IPS DF 6.9 (cell line): ENCODE measurements around the gene CEP95.
"Not testable (repeated sequence)": the region's sequence is repeated elsewhere in the genome, so short reads cannot be mapped to it uniquely, and the experiment has no call there.

Experiments used
- DNase-seq: peaks from one replicate; pipeline ENCODE4 v3.0.0-alpha.2; 2013; ENCODE audit warnings: low read depth, low spot score
- H3K27ac ChIP-seq: one replicate; pipeline ENCODE4 v1.5.1; 2013; ENCODE audit warnings: low read length, control low read depth
- H3K27me3 ChIP-seq: 2 replicates; pipeline ENCODE4 v1.6.1; 2013; ENCODE audit warnings: mild to moderate bottlenecking, low read length; ENCODE audit not compliant: control insufficient read depth, insufficient read depth
- H3K36me3 ChIP-seq: 2 replicates; pipeline ENCODE4 v1.6.1; 2013; ENCODE audit warnings: low read length; ENCODE audit not compliant: control insufficient read depth, insufficient read depth
- H3K4me1 ChIP-seq: 2 replicates; pipeline ENCODE4 v1.6.1; 2013; ENCODE audit warnings: low read length; ENCODE audit not compliant: control insufficient read depth, insufficient read depth
- H3K4me3 ChIP-seq: 2 replicates; pipeline ENCODE4 v1.5.1; 2013; ENCODE audit warnings: mild to moderate bottlenecking, low read length
- H3K9me3 ChIP-seq: 2 replicates; pipeline ENCODE4 v1.6.1; 2013; ENCODE audit warnings: low read length, inconsistent platforms; ENCODE audit not compliant: control insufficient read depth, insufficient read depth
- WGBS: extraction: QIAGEN DNeasy Blood & Tissue Kit; methylation state at CpG from one replicate; pipeline ENCODE4 v1.1.7; 2013; ENCODE audit warnings: mixed read lengths, missing lambda C conversion rate; ENCODE audit not compliant: insufficient read length, insufficient coverage; 5-methylcytosine and 5-hydroxymethylcytosine counted together

CEP95 gene

DNA sequence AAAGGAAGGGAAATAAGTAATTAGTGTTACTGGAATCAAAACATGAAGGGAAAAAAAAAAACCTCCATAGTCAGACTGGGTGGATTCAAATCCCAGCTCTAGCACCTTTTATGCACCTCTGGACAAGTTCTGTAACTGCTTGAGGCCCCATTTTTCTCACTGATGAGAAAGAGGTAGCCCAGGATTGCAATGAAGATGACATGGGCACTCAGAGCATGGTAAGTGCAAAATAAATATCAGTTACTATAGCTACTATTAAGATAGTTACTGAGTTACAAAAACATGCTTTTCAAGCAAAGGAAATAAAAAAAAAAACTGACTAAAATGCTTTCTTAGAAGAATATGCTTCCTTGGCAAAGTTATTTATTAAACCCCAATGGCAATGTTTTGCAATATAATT, 58.8 kb downstream of the CEP95 start:
- no peaks in the 10 kb centered on the region for H3K9me3 ChIP-seq
- no peak for DNase-seq
- no peaks in the 10 kb centered on the region for H3K27me3 ChIP-seq
- no peak overlapping the region for H3K27ac ChIP-seq
- H3K36me3 ChIP-seq = no peaks in the 10 kb centered on the region
- H3K4me3 ChIP-seq = no peak overlapping the region
- no peaks in the 10 kb centered on the region for H3K4me1 ChIP-seq

DNA sequence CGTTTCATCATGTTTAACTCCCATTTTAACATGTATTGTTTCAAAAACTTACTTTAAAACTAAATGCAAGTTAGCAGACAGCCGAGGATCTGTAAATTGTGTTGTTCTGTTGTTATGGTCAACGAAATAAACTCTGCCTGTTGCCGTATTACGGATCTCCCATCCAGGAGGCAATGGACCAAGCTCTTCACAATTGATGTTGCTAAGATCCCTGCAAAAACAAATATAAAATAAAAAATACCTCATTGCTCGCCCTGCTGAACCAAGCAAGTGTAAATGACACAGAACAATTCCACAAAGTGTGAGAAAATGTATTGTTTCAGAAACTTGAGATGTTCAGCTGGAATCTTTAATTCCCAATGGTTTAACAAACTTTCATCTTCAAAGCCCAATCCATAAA, 65.0 kb downstream of the CEP95 start:
- WGBS = no CpG with 5 or more reads among the region's 6 CpGs
- Histone ChIP-seq H3K36me3 (no peaks in the 10 kb centered on the region), H3K27ac (no peak overlapping the region)

DNA sequence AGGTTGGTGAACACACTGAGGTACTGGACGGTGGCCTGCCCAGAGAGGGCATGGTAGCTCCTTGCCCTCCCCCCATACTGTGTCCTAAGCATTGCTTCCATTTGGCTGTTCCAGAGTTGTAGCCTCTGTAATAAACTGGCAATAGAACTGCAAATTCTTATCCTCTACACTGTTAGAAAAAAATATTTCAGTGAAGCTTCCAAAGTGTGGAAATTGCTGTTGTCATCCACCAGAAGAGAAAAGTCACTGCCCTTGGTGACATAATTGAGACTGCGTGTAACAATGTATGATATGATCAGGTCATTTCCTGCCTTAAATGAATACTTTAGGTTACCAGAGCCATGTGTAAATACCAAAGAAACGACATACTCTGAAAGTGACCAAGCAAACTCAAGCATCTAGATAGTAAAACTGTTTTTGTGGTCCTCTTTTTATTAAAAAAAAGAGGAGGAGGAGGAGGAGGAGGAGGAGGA, 65.9 kb downstream of the CEP95 start:
- DNase-seq = no peak
- H3K9me3 ChIP-seq = no peaks in the 10 kb centered on the region
- no peak overlapping the region for H3K4me3 ChIP-seq
- no CpG with 5 or more reads among the region's 3 CpGs for WGBS
- H3K36me3 ChIP-seq = no peaks in the 10 kb centered on the region; the same call in 1 of the 2 replicates
- H3K27me3 ChIP-seq = no peaks in the 10 kb centered on the region
- no peak overlapping the region for H3K27ac ChIP-seq
- H3K4me1 ChIP-seq = no peaks in the 10 kb centered on the region

More for the DNA sequence above, 65.0 kb downstream of the CEP95 start:
- DNase-seq = no peak
- no peak overlapping the region for H3K4me3 ChIP-seq
- H3K4me1 ChIP-seq = no peaks in the 10 kb centered on the region
- no peaks in the 10 kb centered on the region for H3K27me3 ChIP-seq
- H3K9me3 ChIP-seq = no peaks in the 10 kb centered on the region

DNA sequence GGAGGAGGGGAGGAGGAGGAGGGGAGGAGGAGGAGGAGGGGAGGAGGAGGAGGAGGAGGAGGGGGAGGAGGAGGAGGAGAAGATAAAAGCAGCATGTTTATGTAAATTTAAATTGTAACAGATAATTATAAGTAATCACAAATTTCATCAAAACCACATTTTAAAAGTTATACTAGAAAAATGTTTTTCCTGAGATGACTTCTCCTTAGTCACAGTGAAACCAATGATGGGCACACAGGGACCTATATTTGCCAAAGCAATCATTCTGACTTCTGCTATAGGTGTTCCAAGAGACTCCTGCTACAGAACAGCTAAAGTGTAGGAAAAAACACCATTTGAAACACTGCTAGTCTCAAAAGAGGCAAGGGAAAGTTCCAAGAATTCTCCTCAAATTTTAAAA, 66.4 kb downstream of the CEP95 start:
- H3K36me3 ChIP-seq = no peaks in the 10 kb centered on the region; the same call in 1 of the 2 replicates

DNA sequence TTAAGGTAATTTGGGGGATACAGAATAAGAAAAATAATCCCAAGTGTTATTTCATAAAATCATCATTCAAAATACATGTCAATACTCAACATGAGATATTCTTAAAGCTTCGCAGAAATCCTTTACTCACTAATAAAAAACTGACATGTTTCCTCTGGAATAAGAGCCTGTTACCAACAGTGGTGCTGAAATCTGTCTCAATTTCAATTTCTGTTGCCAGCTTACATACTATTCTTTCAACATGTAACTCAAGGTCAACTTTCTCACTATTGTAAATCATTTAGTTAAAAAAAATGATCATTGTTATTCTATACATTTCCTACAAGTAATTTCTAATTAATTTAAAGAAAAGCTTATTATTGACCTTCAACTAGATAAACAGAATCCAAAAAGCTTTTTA, 67.9 kb downstream of the CEP95 start:
- no peak for DNase-seq
- no CpG with 5 or more reads among the region's 1 CpG for WGBS
- Histone ChIP-seq H3K27me3 (no peaks in the 10 kb centered on the region), H3K27ac (no peak overlapping the region), H3K4me3 (no peak overlapping the region), H3K4me1 (no peaks in the 10 kb centered on the region), H3K9me3 (no peaks in the 10 kb centered on the region), H3K36me3 (no peaks in the 10 kb centered on the region; the same call in 1 of the 2 replicates)

More for the DNA sequence above, 66.4 kb downstream of the CEP95 start:
- no peaks in the 10 kb centered on the region for H3K9me3 ChIP-seq
- no peaks in the 10 kb centered on the region for H3K4me1 ChIP-seq
- DNase-seq = no peak
- H3K27me3 ChIP-seq = no peaks in the 10 kb centered on the region
- H3K27ac ChIP-seq = no peak overlapping the region
- no peak overlapping the region for H3K4me3 ChIP-seq

- no peaks in the 10 kb centered on the region for H3K4me1 ChIP-seq
- no CpG with 5 or more reads among the region's 3 CpGs for WGBS
- H3K36me3 ChIP-seq = no peaks in the 10 kb centered on the region; the same call in 1 of the 2 replicates
- H3K27me3 ChIP-seq = no peaks in the 10 kb centered on the region
- DNase-seq = no peak
- H3K9me3 ChIP-seq = no peaks in the 10 kb centered on the region
- H3K4me3 ChIP-seq = no peak overlapping the region
- no peak overlapping the region for H3K27ac ChIP-seq
Observed at GRCh38 chr17:64575431-64575830, 68.7 kb downstream of the CEP95 start.

GRCh38 chr17:64577025-64577424, 70.2 kb downstream of the CEP95 start:
- not testable (repeated sequence) for H3K36me3 ChIP-seq, H3K27ac ChIP-seq
- no CpG with 5 or more reads among the region's 4 CpGs for WGBS

GRCh38 chr17:64579917-64580316, 73.1 kb downstream of the CEP95 start:
- no peaks in the 10 kb centered on the region for H3K4me1 ChIP-seq
- H3K27me3 ChIP-seq = no peaks in the 10 kb centered on the region
- no peaks in the 10 kb centered on the region for H3K9me3 ChIP-seq
- no peak overlapping the region for H3K4me3 ChIP-seq
- H3K27ac ChIP-seq = no peak overlapping the region
- DNase-seq = no peak
- no CpG with 5 or more reads among the region's 1 CpG for WGBS
- no peaks in the 10 kb centered on the region; the same call in 1 of the 2 replicates for H3K36me3 ChIP-seq

More at GRCh38 chr17:64577025-64577424, 70.2 kb downstream of the CEP95 start:
- H3K9me3 ChIP-seq, DNase-seq, H3K4me3 ChIP-seq, H3K4me1 ChIP-seq, H3K27me3 ChIP-seq: not testable (repeated sequence)

GRCh38 chr17:64580384-64581315, 73.9 kb downstream of the CEP95 start:
- H3K27me3 ChIP-seq = no peaks in the 10 kb centered on the region
- H3K9me3 ChIP-seq = no peaks in the 10 kb centered on the region
- H3K4me3 ChIP-seq = no peak overlapping the region
- H3K36me3 ChIP-seq = no peaks in the 10 kb centered on the region; the same call in 1 of the 2 replicates
- no peaks in the 10 kb centered on the region for H3K4me1 ChIP-seq
- no peak for DNase-seq
- H3K27ac ChIP-seq = no peak overlapping the region
- WGBS = no CpG with 5 or more reads among the region's 7 CpGs

- Histone ChIP-seq H3K4me3 (no peak overlapping the region), H3K9me3 (no peaks in the 10 kb centered on the region), H3K4me1 (no peaks in the 10 kb centered on the region), H3K36me3 (no peaks in the 10 kb centered on the region), H3K27me3 (no peaks in the 10 kb centered on the region), H3K27ac (no peak overlapping the region)
- DNase-seq = no peak
- WGBS = no CpG with 5 or more reads among the region's 3 CpGs
Observed at GRCh38 chr17:64583038-64583437, 76.3 kb downstream of the CEP95 start.

GRCh38 chr17:64585146-64585545, 78.4 kb downstream of the CEP95 start:
- DNase-seq = no peak
- no peak overlapping the region for H3K4me3 ChIP-seq
- WGBS = no CpG with 5 or more reads among the region's 2 CpGs
- no peaks in the 10 kb centered on the region for H3K36me3 ChIP-seq
- H3K27me3 ChIP-seq = no peaks in the 10 kb centered on the region
- no peaks in the 10 kb centered on the region for H3K9me3 ChIP-seq
- no peak overlapping the region for H3K27ac ChIP-seq
- no peaks in the 10 kb centered on the region for H3K4me1 ChIP-seq
